Nephron progenitor cell (in vitro differentiated cells): ENCODE results near the gene AHRR.

Experiments used
- DNase-seq: peaks from one replicate; pipeline ENCODE4 v3.0.0; 2021
- H3K27ac Mint-ChIP-seq: 2 replicates; pipeline ENCODE4 v1.8.0; 2021; ENCODE audit warnings: mild to moderate bottlenecking, moderate library complexity, mixed read lengths
- H3K27me3 Mint-ChIP-seq: 2 replicates; pipeline ENCODE4 v1.8.0; 2021; ENCODE audit warnings: mild to moderate bottlenecking, low read depth, mixed read lengths; ENCODE audit not compliant: poor library complexity
- H3K36me3 Mint-ChIP-seq: 2 replicates; pipeline ENCODE4 v1.8.0; 2021; ENCODE audit warnings: low read depth, mixed read lengths
- H3K4me1 Mint-ChIP-seq: 2 replicates; pipeline ENCODE4 v1.8.0; 2021; ENCODE audit warnings: mixed read lengths
- H3K4me3 Mint-ChIP-seq: 2 replicates; pipeline ENCODE4 v1.8.0; 2021; ENCODE audit warnings: mild to moderate bottlenecking, moderate library complexity, mixed read lengths
- H3K9me3 Mint-ChIP-seq: 2 replicates; pipeline ENCODE4 v1.8.0; 2021; ENCODE audit warnings: mild to moderate bottlenecking, moderate library complexity, mixed read lengths
- TF ChIP-seq, protein P1 (sequence below): fragments of 200-600 bp; sonication (generic); IDR thresholded peaks from 2 replicates; pipeline ENCODE4 v1.5.0; 2021; ENCODE audit warnings: antibody characterized with exemption

The AHRR gene

DNA sequence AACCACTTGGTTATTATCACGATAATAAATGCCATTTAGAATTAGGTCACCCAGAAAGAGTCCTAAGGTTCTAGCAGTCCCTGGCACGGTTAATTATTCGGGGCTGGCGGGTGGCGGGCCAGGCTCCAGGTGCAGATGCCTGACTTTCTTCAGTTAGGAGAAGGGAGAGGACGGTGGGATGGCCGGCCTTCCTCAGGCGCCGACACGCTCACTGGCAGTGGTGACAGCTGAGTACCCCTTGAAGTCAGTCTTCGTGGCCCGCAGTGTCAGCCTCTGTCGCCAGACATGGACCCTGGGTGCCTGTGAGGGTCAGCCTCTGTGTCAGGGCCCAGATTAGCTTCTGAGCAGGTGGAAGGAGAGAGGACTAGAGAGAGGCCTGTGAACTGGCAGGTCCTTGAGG is 100.4 kb downstream of the AHRR start:
- H3K36me3 Mint-ChIP-seq: no peaks in the 10 kb centered on the region
- peaks cover 24% of the 10 kb centered on the region for H3K4me1 Mint-ChIP-seq
- H3K27me3 Mint-ChIP-seq: peaks cover 4% of the 10 kb centered on the region
- no peak overlapping the region for H3K27ac Mint-ChIP-seq
- DNase-seq: no peak
- TF ChIP-seq, protein P1, sequence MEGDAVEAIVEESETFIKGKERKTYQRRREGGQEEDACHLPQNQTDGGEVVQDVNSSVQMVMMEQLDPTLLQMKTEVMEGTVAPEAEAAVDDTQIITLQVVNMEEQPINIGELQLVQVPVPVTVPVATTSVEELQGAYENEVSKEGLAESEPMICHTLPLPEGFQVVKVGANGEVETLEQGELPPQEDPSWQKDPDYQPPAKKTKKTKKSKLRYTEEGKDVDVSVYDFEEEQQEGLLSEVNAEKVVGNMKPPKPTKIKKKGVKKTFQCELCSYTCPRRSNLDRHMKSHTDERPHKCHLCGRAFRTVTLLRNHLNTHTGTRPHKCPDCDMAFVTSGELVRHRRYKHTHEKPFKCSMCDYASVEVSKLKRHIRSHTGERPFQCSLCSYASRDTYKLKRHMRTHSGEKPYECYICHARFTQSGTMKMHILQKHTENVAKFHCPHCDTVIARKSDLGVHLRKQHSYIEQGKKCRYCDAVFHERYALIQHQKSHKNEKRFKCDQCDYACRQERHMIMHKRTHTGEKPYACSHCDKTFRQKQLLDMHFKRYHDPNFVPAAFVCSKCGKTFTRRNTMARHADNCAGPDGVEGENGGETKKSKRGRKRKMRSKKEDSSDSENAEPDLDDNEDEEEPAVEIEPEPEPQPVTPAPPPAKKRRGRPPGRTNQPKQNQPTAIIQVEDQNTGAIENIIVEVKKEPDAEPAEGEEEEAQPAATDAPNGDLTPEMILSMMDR: no peak
- H3K9me3 Mint-ChIP-seq: peaks cover 11% of the 10 kb centered on the region
- H3K4me3 Mint-ChIP-seq: no peak overlapping the region

DNA sequence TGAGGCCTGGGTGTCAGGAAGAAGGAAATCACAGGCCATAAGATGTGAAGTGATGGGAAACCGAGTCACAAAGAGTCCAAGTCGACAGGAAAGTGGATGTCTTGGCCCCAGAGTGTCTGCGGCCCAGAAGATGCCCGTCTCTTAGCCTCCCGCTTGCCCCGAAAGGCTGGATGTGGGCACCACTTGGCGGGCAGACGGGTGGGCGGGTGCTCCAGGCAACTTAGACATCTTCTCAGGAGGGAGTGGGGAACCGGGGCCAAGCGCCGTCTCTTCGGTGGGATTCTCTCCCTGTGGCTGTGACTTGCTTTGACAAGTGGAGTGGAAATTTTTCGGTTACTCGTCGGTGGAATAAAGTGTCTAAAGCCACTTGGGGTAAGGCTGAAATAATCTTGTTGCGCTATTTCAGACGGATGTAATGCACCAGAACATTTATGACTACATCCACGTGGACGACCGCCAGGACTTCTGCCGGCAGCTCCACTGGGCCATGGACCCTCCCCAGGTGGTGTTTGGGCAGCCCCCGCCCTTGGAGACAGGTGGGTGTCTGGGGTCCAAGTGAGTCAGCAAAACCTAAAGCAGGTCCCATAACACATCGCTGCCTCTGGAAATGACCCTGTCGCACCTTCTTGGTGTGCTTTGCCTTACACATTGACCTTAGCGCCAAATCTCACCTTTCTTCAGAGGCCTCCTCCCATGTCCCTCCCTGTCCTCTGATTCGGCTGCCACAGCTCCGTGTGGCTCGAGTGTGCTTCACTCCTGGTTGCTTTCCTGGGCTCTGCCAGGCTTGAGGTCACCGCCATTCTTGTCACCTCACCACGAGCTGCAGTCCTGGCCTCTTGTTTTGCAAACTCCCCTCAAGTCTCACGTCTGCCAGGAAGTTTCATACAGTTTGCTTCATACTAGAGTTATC is 101.1 kb downstream of the AHRR start:
- peaks cover 24% of the 10 kb centered on the region for H3K4me1 Mint-ChIP-seq
- H3K27ac Mint-ChIP-seq: no peak overlapping the region
- peaks cover 4% of the 10 kb centered on the region for H3K27me3 Mint-ChIP-seq
- no peak overlapping the region for H3K4me3 Mint-ChIP-seq
- DNase-seq: no peak
- no peaks in the 10 kb centered on the region for H3K36me3 Mint-ChIP-seq
- TF ChIP-seq, protein P1: no peak
- H3K9me3 Mint-ChIP-seq: peaks cover 13% of the 10 kb centered on the region

DNA sequence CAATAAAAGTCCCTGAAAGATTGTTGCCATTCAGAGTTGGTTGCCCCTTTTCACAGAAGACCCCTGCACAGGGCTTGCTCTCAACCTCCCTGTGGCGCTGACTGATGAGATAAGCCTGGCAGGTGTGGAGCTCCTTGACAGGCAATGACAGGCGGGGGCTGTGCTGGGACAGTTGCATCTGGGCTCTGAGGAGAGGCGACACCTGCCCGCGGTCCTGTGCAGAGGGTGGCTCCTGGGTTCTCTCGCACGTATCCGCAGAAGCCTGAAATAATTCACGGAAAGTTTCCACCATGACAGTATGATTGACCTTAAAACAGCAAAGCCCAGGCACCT is 101.7 kb downstream of the AHRR start:
- Mint-ChIP-seq H3K4me3 (no peak overlapping the region), H3K36me3 (no peaks in the 10 kb centered on the region), H3K9me3 (peaks cover 13% of the 10 kb centered on the region), H3K4me1 (peaks cover 18% of the 10 kb centered on the region), H3K27me3 (peaks cover 9% of the 10 kb centered on the region), H3K27ac (no peak overlapping the region)
- TF ChIP-seq, protein P1: no peak
- no peak for DNase-seq

DNA sequence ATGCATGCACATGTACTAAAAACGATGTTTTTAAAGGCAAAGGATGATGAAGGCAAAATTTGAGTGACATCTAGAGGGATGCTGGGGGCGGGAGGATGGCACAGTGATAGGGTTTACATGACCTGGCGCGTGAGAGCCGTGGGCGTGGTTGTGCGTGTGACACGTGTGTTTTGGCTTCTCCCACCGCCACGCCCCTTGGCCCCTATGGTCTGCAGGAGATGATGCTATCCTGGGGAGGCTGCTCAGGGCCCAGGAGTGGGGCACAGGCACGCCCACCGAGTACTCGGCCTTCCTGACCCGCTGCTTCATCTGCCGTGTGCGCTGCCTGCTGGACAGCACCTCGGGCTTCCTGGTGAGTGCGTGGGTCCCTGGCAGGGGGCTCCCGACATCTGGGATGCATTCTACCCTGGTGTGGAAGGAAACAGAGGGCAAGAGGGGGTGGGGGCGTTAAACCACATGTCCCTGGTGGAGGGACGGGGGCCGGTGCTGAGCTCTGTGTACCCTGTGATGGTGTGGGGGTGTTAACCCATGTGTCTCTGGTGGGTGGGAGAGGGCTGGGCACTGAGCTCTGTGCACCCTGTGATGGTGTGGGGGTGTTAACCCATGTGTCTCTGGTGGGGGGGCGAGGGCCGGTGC is 102.2 kb downstream of the AHRR start:
- Mint-ChIP-seq H3K27me3 (peaks cover 10% of the 10 kb centered on the region), H3K4me1 (peaks cover 15% of the 10 kb centered on the region), H3K4me3 (no peak overlapping the region), H3K27ac (no peak overlapping the region), H3K9me3 (peaks cover 13% of the 10 kb centered on the region), H3K36me3 (no peaks in the 10 kb centered on the region)
- TF ChIP-seq, protein P1: no peak
- no peak for DNase-seq

DNA sequence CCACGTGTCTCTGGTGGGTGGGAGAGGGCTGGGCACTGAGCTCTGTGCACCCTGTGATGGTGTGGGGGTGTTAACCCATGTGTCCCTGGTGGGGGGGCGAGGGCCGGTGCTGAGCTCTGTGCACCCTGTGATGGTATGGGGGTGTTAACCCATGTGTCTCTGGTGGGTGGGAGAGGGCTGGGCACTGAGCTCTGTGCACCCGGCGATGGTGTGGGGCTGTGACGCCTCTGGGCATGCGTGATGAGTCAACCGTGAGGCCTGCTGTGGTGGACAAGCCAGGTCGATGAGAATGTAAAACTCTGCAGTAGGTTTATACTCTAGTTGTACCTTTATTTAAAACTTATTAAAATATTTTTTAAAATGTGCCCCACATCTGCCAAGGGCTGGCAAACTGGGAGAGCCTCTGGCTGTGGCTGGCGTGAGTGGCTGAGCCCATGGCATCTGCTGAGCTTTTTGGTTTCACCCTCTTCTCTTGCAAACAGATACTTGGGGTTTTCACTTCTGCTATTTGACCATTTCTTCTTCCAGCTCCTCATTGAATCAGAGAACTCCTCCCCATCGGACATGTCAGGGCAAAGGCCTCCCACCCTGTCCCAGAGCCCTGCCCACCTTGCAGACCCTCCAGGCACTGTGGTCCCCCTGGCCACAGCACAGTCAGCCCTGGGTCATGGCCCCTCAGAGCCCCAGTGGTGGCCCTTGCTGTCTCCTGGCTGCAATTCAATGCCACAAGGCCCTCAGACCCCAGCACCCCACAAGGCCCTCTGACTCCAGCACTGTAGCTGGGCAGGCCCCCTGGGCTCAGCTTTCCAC is 103.0 kb downstream of the AHRR start:
- H3K36me3 Mint-ChIP-seq: no peaks in the 10 kb centered on the region
- H3K4me3 Mint-ChIP-seq: no peak overlapping the region
- peaks cover 15% of the 10 kb centered on the region for H3K4me1 Mint-ChIP-seq
- H3K9me3 Mint-ChIP-seq: peaks cover 13% of the 10 kb centered on the region
- H3K27ac Mint-ChIP-seq: no peak overlapping the region
- peaks cover 10% of the 10 kb centered on the region for H3K27me3 Mint-ChIP-seq
- no peak for DNase-seq
- TF ChIP-seq, protein P1: no peak
